GM21737 (cell line): ENCODE data around the gene R3HDM1.
A peak's percentile ranks its signal among the peaks of the same experiment; 100 is the strongest.
"Not testable (repeated sequence)": the region's sequence is repeated elsewhere in the genome, so short reads cannot be mapped to it uniquely, and the experiment has no call there.

ENCODE experiments used
- ATAC-seq: cut with Tn5 transposase; IDR thresholded peaks from one replicate; pipeline ENCODE4 v1.9.1; 2021; ENCODE audit warnings: mild to moderate bottlenecking, moderate library complexity; ENCODE audit not compliant: unreplicated experiment

R3HDM1 gene

GRCh38 chr2:135531231-135532197, at the start of gene R3HDM1:
Gene R3HDM1 (plus strand): TSS chr2:135531484. CDS start chr2:135604846, 73,362 bp downstream.
- ATAC-seq = peak; percentile 77

GRCh38 chr2:135485441-135485840, 45.8 kb upstream of the R3HDM1 start:
- ATAC-seq = no peak

GRCh38 chr2:135490376-135490775, 40.9 kb upstream of the R3HDM1 start:
- no peak for ATAC-seq

- no peak for ATAC-seq
Measured at GRCh38 chr2:135494503-135494902, 36.8 kb upstream of the R3HDM1 start.

GRCh38 chr2:135494917-135495316, 36.4 kb upstream of the R3HDM1 start:
- ATAC-seq = no peak

- ATAC-seq = not testable (repeated sequence)
Measured at GRCh38 chr2:135498588-135498987, 32.7 kb upstream of the R3HDM1 start.

GRCh38 chr2:135504811-135505210, 26.5 kb upstream of the R3HDM1 start:
- ATAC-seq = no peak

GRCh38 chr2:135510577-135510976, 20.7 kb upstream of the R3HDM1 start:
- no peak for ATAC-seq

GRCh38 chr2:135512099-135512498, 19.2 kb upstream of the R3HDM1 start:
- no peak for ATAC-seq

GRCh38 chr2:135525786-135526185, 5.5 kb upstream of the R3HDM1 start:
- ATAC-seq = no peak

- ATAC-seq = no peak
Measured at GRCh38 chr2:135528006-135528405, 3.3 kb upstream of the R3HDM1 start.

GRCh38 chr2:135530313-135531230, 712 bp upstream of the R3HDM1 start, which contains the start of gene ZRANB3:
Gene ZRANB3 (minus strand): TSS chr2:135531218.
- peak; percentile 65 for ATAC-seq

- no peak for ATAC-seq
Measured at GRCh38 chr2:135532581-135532980, 1.3 kb downstream of the R3HDM1 start.

- not testable (repeated sequence) for ATAC-seq
Measured at GRCh38 chr2:135533545-135533944, 2.3 kb downstream of the R3HDM1 start.

- no peak for ATAC-seq
Measured at GRCh38 chr2:135546436-135546835, 15.2 kb downstream of the R3HDM1 start.

GRCh38 chr2:135547311-135547710, 16.0 kb downstream of the R3HDM1 start:
- ATAC-seq = no peak

- no peak for ATAC-seq
Measured at GRCh38 chr2:135551356-135551755, 20.1 kb downstream of the R3HDM1 start.

- ATAC-seq = no peak
Measured at GRCh38 chr2:135552887-135553286, 21.6 kb downstream of the R3HDM1 start.

GRCh38 chr2:135555311-135555710, 24.0 kb downstream of the R3HDM1 start:
- ATAC-seq = no peak

- no peak for ATAC-seq
Measured at GRCh38 chr2:135557530-135557929, 26.2 kb downstream of the R3HDM1 start.

GRCh38 chr2:135561925-135562324, 30.6 kb downstream of the R3HDM1 start:
- ATAC-seq = no peak
